Measurements from ENCODE around the gene USP43. TPM values are rescaled to one million over a fixed set of nuclear protein-coding genes. Genes with fewer than 3 reads are reported as not detected.
A peak's percentile ranks its signal among the peaks of the same experiment; 100 is the strongest.

Gene USP43
- total RNA-seq, 1 experiment from 2014 or later, result 3.2 TPM

DNA sequence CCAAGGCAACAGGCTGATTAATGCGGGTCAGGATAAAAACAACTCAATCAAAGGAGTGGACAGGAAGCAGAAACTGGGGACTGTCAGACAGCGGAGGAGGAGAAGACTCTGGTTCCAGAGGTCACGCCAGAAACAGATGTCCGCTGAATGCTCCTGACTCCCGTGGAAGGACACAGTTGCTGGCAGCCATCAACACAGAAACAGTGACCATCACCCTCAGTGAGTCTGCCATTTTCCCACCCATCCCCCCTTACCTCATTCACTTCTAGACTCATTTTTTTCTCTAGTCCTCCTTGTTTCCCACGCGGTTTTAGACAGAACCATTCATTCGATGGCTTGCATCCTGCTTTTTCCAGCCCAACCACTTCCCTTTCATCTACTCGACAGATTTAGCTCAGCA, 105.2 kb downstream of the USP43 start:
- intact Hi-C loops (cut with micrococcal nuclease), result no loop called here
- Mint-ChIP-seq H3K4me3 (ENCODE audit: unreplicated experiment) (no peak overlapping the region), H3K4me1 (ENCODE audit: insufficient read depth, unreplicated experiment) (no peaks in the 10 kb centered on the region), H3K36me3 (ENCODE audit: insufficient read depth, unreplicated experiment) (no peaks in the 10 kb centered on the region), H3K27ac (ENCODE audit: low read depth, unreplicated experiment) (no peak overlapping the region), H3K27me3 (ENCODE audit: insufficient read depth, unreplicated experiment) (peaks cover 30% of the 10 kb centered on the region), H3K9me3 (ENCODE audit: unreplicated experiment) (peaks cover 7% of the 10 kb centered on the region)
- POLR2A ChIA-PET, result interaction anchor here (0.6 kb wide), 1 partner anchor 874 kb away, joined by 3 read pairs; no protein-coding TSS in a partner anchor
- CTCF ChIA-PET, result no interaction called here
- TF ChIP-seq, protein P1, sequence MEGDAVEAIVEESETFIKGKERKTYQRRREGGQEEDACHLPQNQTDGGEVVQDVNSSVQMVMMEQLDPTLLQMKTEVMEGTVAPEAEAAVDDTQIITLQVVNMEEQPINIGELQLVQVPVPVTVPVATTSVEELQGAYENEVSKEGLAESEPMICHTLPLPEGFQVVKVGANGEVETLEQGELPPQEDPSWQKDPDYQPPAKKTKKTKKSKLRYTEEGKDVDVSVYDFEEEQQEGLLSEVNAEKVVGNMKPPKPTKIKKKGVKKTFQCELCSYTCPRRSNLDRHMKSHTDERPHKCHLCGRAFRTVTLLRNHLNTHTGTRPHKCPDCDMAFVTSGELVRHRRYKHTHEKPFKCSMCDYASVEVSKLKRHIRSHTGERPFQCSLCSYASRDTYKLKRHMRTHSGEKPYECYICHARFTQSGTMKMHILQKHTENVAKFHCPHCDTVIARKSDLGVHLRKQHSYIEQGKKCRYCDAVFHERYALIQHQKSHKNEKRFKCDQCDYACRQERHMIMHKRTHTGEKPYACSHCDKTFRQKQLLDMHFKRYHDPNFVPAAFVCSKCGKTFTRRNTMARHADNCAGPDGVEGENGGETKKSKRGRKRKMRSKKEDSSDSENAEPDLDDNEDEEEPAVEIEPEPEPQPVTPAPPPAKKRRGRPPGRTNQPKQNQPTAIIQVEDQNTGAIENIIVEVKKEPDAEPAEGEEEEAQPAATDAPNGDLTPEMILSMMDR (IDR thresholded peaks at IDR 0.05; ENCODE audit: unreplicated experiment), result no peak
- no TSS peak for BruUV-seq (replicated peaks)
- no peak for DNase-seq (ENCODE audit: unreplicated experiment)

DNA sequence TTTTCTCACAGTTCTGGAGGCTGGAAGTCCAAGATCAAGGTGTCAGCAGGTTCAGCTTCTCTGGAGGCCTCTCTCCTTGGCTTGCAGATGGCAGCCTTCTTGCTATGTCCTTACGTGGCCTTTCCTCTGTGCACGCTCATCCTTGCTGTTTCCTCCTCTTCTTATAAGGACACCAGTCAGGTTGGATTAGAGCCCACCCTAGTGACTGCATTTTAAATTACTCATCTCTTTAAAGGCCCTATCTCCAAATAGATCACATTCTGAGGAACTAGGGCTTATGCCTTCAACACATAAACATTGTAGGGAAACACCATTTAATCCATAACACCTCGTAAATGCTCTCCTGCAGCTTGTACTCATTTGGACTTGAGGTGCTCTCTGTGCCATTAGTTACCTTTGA, 109.8 kb downstream of the USP43 start:
- Mint-ChIP-seq H3K9me3 (ENCODE audit: unreplicated experiment) (peaks cover 7% of the 10 kb centered on the region), H3K4me1 (ENCODE audit: insufficient read depth, unreplicated experiment) (peaks cover 2% of the 10 kb centered on the region), H3K36me3 (ENCODE audit: insufficient read depth, unreplicated experiment) (no peaks in the 10 kb centered on the region), H3K27ac (ENCODE audit: low read depth, unreplicated experiment) (no peak overlapping the region), H3K4me3 (ENCODE audit: unreplicated experiment) (no peak overlapping the region), H3K27me3 (ENCODE audit: insufficient read depth, unreplicated experiment) (peaks cover 27% of the 10 kb centered on the region)
- no TSS peak for BruUV-seq (replicated peaks)
- intact Hi-C loops (cut with micrococcal nuclease), result no loop called here
- ChIA-PET POLR2A (interaction anchor here (0.5 kb wide), 1 partner anchor 454 kb away, joined by 3 read pairs; no protein-coding TSS in a partner anchor), CTCF (interaction anchor here (0.6 to 0.8 kb wide), 2 partner anchors 13 to 62 kb away, joined by 3 to 4 read pairs; no protein-coding TSS in a partner anchor)
- DNase-seq (ENCODE audit: unreplicated experiment), result no peak
- TF ChIP-seq, protein P1 (IDR thresholded peaks at IDR 0.05; ENCODE audit: unreplicated experiment), result no peak

DNA sequence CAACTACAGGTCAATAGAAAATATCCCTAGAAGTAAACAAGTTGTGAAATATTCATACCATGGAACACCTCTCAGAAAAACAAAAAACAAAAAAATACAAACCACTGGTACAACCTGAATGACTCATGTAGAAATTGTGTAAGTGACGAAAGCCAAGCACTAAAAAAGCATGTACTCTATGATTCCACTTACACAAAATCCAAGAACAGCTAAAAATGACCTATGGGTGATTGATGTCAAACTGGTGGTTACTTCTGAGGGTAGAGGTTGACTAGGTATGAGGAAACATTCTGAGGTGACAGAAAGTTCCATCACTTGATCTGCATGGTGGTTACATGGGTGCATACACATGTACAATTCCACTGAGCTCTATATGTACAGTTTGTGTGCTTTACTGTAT, 114.9 kb downstream of the USP43 start:
- peaks cover 3% of the 10 kb centered on the region for H3K9me3 Mint-ChIP-seq (ENCODE audit: unreplicated experiment)
- peak; percentile 30 for DNase-seq (ENCODE audit: unreplicated experiment)
- TF ChIP-seq, protein P1 (IDR thresholded peaks at IDR 0.05; ENCODE audit: unreplicated experiment), result no peak
- no TSS peak for BruUV-seq (replicated peaks)
- POLR2A ChIA-PET, result no interaction called here
- H3K4me1 Mint-ChIP-seq (ENCODE audit: insufficient read depth, unreplicated experiment), result peaks cover 12% of the 10 kb centered on the region
- H3K27ac Mint-ChIP-seq (ENCODE audit: low read depth, unreplicated experiment), result no peak overlapping the region
- no peaks in the 10 kb centered on the region for H3K36me3 Mint-ChIP-seq (ENCODE audit: insufficient read depth, unreplicated experiment)
- CTCF ChIA-PET, result interaction anchor here (1.0 to 1.1 kb wide), 2 partner anchors 31 to 34 kb away, joined by 4 to 5 read pairs; no protein-coding TSS in a partner anchor
- intact Hi-C loops (cut with micrococcal nuclease), result loop anchor here (10.0 kb wide), 1 partner anchor 765 kb away; no protein-coding TSS in a partner anchor
- H3K27me3 Mint-ChIP-seq (ENCODE audit: insufficient read depth, unreplicated experiment), result peaks cover 10% of the 10 kb centered on the region
- no peak overlapping the region for H3K4me3 Mint-ChIP-seq (ENCODE audit: unreplicated experiment)

DNA sequence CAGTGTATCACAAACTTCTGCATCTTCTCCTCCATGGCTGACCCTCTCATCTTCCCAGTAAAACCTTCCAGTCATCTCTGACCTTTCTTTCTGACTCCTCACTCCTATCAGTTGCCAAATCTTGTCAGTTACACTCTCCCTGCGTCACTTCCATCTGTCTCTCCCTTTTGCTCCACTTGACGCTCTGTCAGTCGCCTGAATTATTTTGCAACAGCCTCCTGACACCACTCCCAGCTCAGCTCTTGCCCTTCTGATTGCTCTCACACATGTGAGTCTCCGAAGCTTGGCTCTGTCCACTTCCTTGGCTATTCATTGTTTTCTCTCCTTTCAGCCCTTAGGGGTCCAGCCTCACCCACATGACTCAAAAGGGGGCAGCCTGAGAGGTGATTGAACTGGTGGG, 118.3 kb downstream of the USP43 start:
- no peak overlapping the region for H3K4me3 Mint-ChIP-seq (ENCODE audit: unreplicated experiment)
- H3K4me1 Mint-ChIP-seq (ENCODE audit: insufficient read depth, unreplicated experiment), result peaks cover 12% of the 10 kb centered on the region
- POLR2A ChIA-PET, result no interaction called here
- peaks cover 10% of the 10 kb centered on the region for H3K27me3 Mint-ChIP-seq (ENCODE audit: insufficient read depth, unreplicated experiment)
- intact Hi-C loops (cut with micrococcal nuclease), result loop anchor here (10.0 kb wide), 1 partner anchor 769 kb away; no protein-coding TSS in a partner anchor
- CTCF ChIA-PET, result interaction anchor here (1.4 to 6.4 kb wide), 2 partner anchors 36 to 164 kb away, joined by 3 to 45 read pairs; no protein-coding TSS in a partner anchor
- no peaks in the 10 kb centered on the region for H3K9me3 Mint-ChIP-seq (ENCODE audit: unreplicated experiment)
- no peak overlapping the region for H3K27ac Mint-ChIP-seq (ENCODE audit: low read depth, unreplicated experiment)
- TF ChIP-seq, protein P1 (IDR thresholded peaks at IDR 0.05; ENCODE audit: unreplicated experiment), result no peak
- peak; percentile 65 for DNase-seq (ENCODE audit: unreplicated experiment)
- no peaks in the 10 kb centered on the region for H3K36me3 Mint-ChIP-seq (ENCODE audit: insufficient read depth, unreplicated experiment)
- no TSS peak for BruUV-seq (replicated peaks)

All from MCF 10A (cell line).